ENCODE results near the gene GFER. TPM values are rescaled to one million over a fixed set of nuclear protein-coding genes. Genes with fewer than 3 reads are reported as not detected.

Gene GFER
- total and polyA plus RNA-seq, 2 of the 8 experiments (the other 6 are each of a cell fraction or from before 2014, with no cell fraction given): 17.7 to 37.9 TPM

GRCh38 chr16:2003827-2004641, 20.0 kb downstream of the GFER start (continued):
- peak; percentile 76 for TF ChIP-seq TAF7 (optimal IDR thresholded peaks at IDR 0.05; ENCODE audit: borderline replicate concordance, low read depth, low read length)
- TF ChIP-seq EZH2 (IDR thresholded peaks at IDR 0.05; ENCODE audit: low read depth, low read length, severe bottlenecking): no peak
- TF ChIP-seq FOSL1 (IDR thresholded peaks at IDR 0.05; ENCODE audit: insufficient read depth, low read depth, low read length): no peak
- peak; percentile 55 to 62 for TF ChIP-seq RAD21 (IDR thresholded peaks at IDR 0.05 in 1 of 2, conservative IDR thresholded peaks at IDR 0.05 in 1 of 2; ENCODE audit: low read depth in 2 of 2, low read length in 2 of 2)
- TF ChIP-seq TCF12 (IDR thresholded peaks at IDR 0.05; ENCODE audit: low read depth, low read length): 0 out of 2 replicates have a peak, but pooled peaks have one; percentile 83
- no peak for TF ChIP-seq SUZ12 (IDR thresholded peaks at IDR 0.05; ENCODE audit: low read length)
- no peak for TF ChIP-seq POLR2A (IDR thresholded peaks at IDR 0.05; ENCODE audit: control extremely low read depth in 1 of 2, low read depth in 2 of 2, low read length in 2 of 2)
